A673 (cell line): Measurements from ENCODE around the gene PDE4A. TPM values are rescaled to one million over a fixed set of nuclear protein-coding genes. Genes with fewer than 3 reads are reported as not detected.
A peak's percentile ranks its signal among the peaks of the same experiment; 100 is the strongest.

ENCODE experiments used
- BruUV-seq: library from RNA; stranded (reverse); fragments of 400-500 nt; replicated peaks from 2 replicates; lab custom pipeline; 2021; lab: Mats Ljungman, UMichigan
- CTCF ChIA-PET: fragments of 300-600 bp; sonication (Branson Sonifier 250); formaldehyde crosslinking; loops from one replicate; lab custom pipeline; 2022; ENCODE audit warnings: antibody characterized with exemption; lab: Charles Lee
- POLR2A ChIA-PET: fragments of 300-600 bp; sonication (Branson Sonifier 250); formaldehyde crosslinking; loops from one replicate; lab custom pipeline; 2022; ENCODE audit warnings: antibody characterized with exemption; ENCODE audit not compliant: low non-redundant PET; lab: Charles Lee
- DNase-seq: peaks from one replicate; pipeline ENCODE4 v3.0.0-alpha.2; 2015; ENCODE audit warnings: low spot score
- H3K27ac ChIP-seq: fragments of 200-600 bp; sonication (generic); 2 replicates; pipeline ENCODE4 v1.5.1; 2016; ENCODE audit warnings: mixed run types, low read depth, mild to moderate bottlenecking, mixed read lengths, antibody characterized with exemption, low read length; ENCODE audit not compliant: poor library complexity, severe bottlenecking
- H3K27me3 ChIP-seq: fragments of 200-600 bp; sonication (generic); replicated peaks from 2 replicates; pipeline ENCODE4 v1.6.1; 2017; ENCODE audit warnings: mixed run types, low read depth, mild to moderate bottlenecking, mixed read lengths, antibody characterized with exemption, low read length; ENCODE audit not compliant: insufficient read depth, poor library complexity
- H3K36me3 ChIP-seq: fragments of 200-600 bp; sonication (generic); 2 replicates; pipeline ENCODE4 v1.6.1; 2016; ENCODE audit warnings: mixed run types, mild to moderate bottlenecking, mixed read lengths, antibody characterized with exemption, low read length; ENCODE audit not compliant: insufficient read depth, poor library complexity, severe bottlenecking
- H3K4me1 ChIP-seq: fragments of 200-600 bp; sonication (generic); 2 replicates; pipeline ENCODE4 v1.6.1; 2017; ENCODE audit warnings: mixed run types, mild to moderate bottlenecking, mixed read lengths, antibody characterized with exemption, low read length; ENCODE audit not compliant: insufficient read depth, poor library complexity, severe bottlenecking
- H3K4me3 ChIP-seq: fragments of 200-600 bp; sonication (generic); 2 replicates; pipeline ENCODE4 v1.5.1; 2016; ENCODE audit warnings: low read depth, mixed run types, mild to moderate bottlenecking, mixed read lengths, low read length; ENCODE audit not compliant: poor library complexity, severe bottlenecking
- H3K9me3 ChIP-seq: fragments of 200-600 bp; sonication (generic); 2 replicates; pipeline ENCODE4 v1.6.1; 2016; ENCODE audit warnings: mixed run types, low read depth, mild to moderate bottlenecking, mixed read lengths, antibody characterized with exemption, low read length; ENCODE audit not compliant: poor library complexity, severe bottlenecking
- EZH2 ChIP-seq: fragments of 200-600 bp; sonication (generic); IDR thresholded peaks from 2 replicates; pipeline ENCODE4 v1.6.1; 2017; ENCODE audit warnings: borderline replicate concordance, low read depth, mild to moderate bottlenecking, mixed read lengths, antibody characterized with exemption, low read length; ENCODE audit not compliant: poor library complexity, severe bottlenecking
- intact Hi-C: fragments of 100-400 bp; cut with micrococcal nuclease; formaldehyde crosslinking; loops from one replicate; pipeline ENCODE4 v1.10.0; 2022; ENCODE audit not compliant: unreplicated experiment
- total RNA-seq: library from RNA; stranded (reverse); gene quantifications from 2 replicates; pipeline ENCODE4 v1.2.3, GENCODE V29; 2021
- TF ChIP-seq, protein P1 (sequence below): fragments of 300-800, 200-600 bp; sonication (generic); conservative IDR thresholded peaks from 2 replicates; pipeline ENCODE4 v1.5.1; 2017; ENCODE audit warnings: low read depth, mild to moderate bottlenecking, antibody characterized with exemption, low read length, moderate library complexity, mixed read lengths

Gene PDE4A
- total RNA-seq, 1 experiment from 2014 or later = 40.1 TPM

DNA sequence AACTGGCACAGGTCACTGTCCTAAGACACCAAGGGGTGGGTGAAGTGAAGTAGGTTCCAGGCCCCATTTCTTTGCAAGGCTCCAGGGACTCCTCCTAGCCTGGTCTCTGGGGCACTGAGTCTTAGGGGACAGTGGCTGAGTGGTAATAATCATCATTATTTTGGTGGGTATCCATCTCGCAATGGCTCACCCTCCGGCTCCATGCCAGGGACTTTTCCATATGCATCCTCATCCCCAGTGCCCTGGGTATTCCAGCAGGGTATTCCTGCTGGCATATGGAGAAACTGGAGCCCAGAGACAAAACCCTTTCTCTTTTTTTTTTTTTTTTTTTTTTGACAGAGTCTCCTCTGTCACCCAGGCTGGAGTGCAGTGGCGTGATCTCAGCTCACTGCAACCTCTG lies 2.5 kb downstream of the PDE4A start:
- BruUV-seq = no TSS peak
- DNase-seq = no peak
- peaks cover 37% of the 10 kb centered on the region for H3K4me1 ChIP-seq
- CTCF ChIA-PET = interaction anchor here (0.8 kb wide), 1 partner anchor 41 kb away, joined by 11 read pairs; no protein-coding TSS in a partner anchor
- H3K36me3 ChIP-seq = no peaks in the 10 kb centered on the region
- POLR2A ChIA-PET = no interaction called here
- no peak overlapping the region for H3K27ac ChIP-seq
- no peaks in the 10 kb centered on the region for H3K27me3 ChIP-seq
- no peak overlapping the region for H3K4me3 ChIP-seq
- intact Hi-C loops = no loop called here
- TF ChIP-seq, protein P1, sequence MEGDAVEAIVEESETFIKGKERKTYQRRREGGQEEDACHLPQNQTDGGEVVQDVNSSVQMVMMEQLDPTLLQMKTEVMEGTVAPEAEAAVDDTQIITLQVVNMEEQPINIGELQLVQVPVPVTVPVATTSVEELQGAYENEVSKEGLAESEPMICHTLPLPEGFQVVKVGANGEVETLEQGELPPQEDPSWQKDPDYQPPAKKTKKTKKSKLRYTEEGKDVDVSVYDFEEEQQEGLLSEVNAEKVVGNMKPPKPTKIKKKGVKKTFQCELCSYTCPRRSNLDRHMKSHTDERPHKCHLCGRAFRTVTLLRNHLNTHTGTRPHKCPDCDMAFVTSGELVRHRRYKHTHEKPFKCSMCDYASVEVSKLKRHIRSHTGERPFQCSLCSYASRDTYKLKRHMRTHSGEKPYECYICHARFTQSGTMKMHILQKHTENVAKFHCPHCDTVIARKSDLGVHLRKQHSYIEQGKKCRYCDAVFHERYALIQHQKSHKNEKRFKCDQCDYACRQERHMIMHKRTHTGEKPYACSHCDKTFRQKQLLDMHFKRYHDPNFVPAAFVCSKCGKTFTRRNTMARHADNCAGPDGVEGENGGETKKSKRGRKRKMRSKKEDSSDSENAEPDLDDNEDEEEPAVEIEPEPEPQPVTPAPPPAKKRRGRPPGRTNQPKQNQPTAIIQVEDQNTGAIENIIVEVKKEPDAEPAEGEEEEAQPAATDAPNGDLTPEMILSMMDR = no peak
- no peak for TF ChIP-seq EZH2
- H3K9me3 ChIP-seq = no peaks in the 10 kb centered on the region

DNA sequence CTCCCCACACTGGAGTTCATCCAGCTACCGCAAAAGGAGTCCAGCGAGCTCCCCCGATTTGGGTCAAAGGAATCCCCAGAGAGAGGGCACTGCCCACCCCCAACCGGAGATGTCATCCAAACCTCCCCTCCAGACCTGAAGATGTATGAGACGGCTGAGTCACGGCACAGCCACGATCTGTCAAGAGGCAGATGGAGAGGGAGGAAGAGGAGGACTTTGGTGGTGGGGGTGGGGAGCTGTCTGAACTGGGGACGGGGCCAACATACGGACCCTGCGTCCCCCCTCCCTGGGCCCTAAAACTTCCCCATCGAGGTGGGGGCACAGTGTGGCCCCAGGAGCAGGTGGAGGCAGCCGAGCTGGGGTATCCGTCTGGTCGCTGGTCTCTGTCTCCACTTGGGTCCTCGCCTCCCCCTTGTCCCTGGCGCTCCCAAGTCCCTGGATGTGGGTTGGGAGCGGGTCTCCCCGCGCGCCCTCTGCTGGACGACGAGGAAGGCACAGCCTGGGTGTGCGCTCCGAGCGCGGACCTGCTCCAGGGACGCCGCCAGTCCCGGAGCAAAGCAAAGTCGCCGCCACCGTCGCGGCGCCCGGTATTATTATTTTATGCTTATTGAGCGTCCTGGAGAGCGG lies 3.8 kb downstream of the PDE4A start:
- intact Hi-C loops = no loop called here
- no peaks in the 10 kb centered on the region for H3K9me3 ChIP-seq
- no peaks in the 10 kb centered on the region for H3K36me3 ChIP-seq
- peak; percentile 93 for DNase-seq
- no TSS peak for BruUV-seq
- CTCF ChIA-PET = interaction anchor here (0.5 to 1.3 kb wide), 4 partner anchors 18 to 164 kb away, joined by 3 to 23 read pairs (median 10); no protein-coding TSS in a partner anchor
- H3K27ac ChIP-seq = no peak overlapping the region
- peak overlapping the region; percentile 46 for H3K4me3 ChIP-seq
- peaks cover 26% of the 10 kb centered on the region for H3K4me1 ChIP-seq
- TF ChIP-seq, protein P1 = peak; percentile 95
- TF ChIP-seq EZH2 = no peak
- H3K27me3 ChIP-seq = no peaks in the 10 kb centered on the region
- POLR2A ChIA-PET = no interaction called here

DNA sequence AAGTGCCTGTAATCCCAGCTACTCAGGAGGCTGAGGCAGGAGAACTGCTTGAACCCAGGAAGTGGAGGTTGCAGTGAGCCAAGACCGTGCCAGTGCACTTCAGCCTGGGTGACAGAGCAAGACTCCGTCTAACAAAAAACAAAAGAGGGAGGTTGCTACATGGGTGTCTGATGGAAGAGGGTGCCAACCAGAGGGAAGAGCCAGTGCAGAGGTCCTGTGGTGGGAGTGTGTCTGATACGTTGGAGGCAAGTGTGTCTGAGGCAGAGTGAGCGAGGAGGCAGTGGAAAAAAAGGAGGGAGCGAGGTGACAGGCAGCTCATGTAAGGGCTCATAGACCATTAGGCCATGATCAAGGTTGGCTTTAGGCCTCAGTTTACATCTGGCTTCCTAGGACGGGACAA lies 6.8 kb downstream of the PDE4A start:
- intact Hi-C loops = no loop called here
- Histone ChIP-seq H3K4me3 (no peak overlapping the region), H3K27ac (no peak overlapping the region), H3K4me1 (peaks cover 19% of the 10 kb centered on the region), H3K27me3 (no peaks in the 10 kb centered on the region), H3K36me3 (no peaks in the 10 kb centered on the region), H3K9me3 (no peaks in the 10 kb centered on the region)
- ChIA-PET POLR2A (no interaction called here), CTCF (no interaction called here)
- TF ChIP-seq, protein P1 = no peak
- no peak for TF ChIP-seq EZH2
- DNase-seq = no peak
- BruUV-seq = no TSS peak
